ENCODE measurements around the gene NEDD4.
"Not testable (repeated sequence)": the region's sequence is repeated elsewhere in the genome, so short reads cannot be mapped to it uniquely, and the experiment has no call there.

DNA sequence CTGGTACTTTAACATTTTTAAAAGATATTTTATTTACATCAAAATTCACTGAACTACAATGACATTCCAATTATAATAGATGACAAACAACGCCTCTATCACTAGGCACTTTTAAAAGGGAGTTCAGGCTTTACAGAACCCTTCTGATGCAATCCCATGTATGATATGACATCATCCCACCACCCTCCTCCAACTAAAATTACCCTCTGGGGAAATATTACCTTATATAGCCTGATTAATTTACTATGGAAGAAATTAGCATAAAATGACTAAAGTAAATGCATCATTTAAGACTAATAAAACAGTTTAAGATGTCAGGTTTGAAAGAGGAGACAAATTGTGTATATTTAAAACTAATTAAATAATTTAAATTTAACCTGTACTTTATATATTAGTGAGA lies 10.4 kb upstream of the NEDD4 start:
- TF ChIP-seq, protein P1, sequence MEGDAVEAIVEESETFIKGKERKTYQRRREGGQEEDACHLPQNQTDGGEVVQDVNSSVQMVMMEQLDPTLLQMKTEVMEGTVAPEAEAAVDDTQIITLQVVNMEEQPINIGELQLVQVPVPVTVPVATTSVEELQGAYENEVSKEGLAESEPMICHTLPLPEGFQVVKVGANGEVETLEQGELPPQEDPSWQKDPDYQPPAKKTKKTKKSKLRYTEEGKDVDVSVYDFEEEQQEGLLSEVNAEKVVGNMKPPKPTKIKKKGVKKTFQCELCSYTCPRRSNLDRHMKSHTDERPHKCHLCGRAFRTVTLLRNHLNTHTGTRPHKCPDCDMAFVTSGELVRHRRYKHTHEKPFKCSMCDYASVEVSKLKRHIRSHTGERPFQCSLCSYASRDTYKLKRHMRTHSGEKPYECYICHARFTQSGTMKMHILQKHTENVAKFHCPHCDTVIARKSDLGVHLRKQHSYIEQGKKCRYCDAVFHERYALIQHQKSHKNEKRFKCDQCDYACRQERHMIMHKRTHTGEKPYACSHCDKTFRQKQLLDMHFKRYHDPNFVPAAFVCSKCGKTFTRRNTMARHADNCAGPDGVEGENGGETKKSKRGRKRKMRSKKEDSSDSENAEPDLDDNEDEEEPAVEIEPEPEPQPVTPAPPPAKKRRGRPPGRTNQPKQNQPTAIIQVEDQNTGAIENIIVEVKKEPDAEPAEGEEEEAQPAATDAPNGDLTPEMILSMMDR (IDR thresholded peaks at IDR 0.05): not testable (repeated sequence)
- TF ChIP-seq POLR2A (IDR thresholded peaks at IDR 0.05): not testable (repeated sequence)
